ENCODE results near the gene CCR5AS.

The CCR5AS gene

GRCh38 chr3:46383951-46384330, 22.9 kb downstream of the CCR5AS start:
- ChIA-PET POLR2A (ENCODE audit: partially characterized antibody) (no interaction called here), CTCF (ENCODE audit: partially characterized antibody) (interaction anchor here (0.6 to 1.8 kb wide), 6 partner anchors 9 to 517 kb away, joined by 3 to 4 read pairs (median 3); no protein-coding TSS in a partner anchor)
- no peak overlapping the region for H2BK120ac ChIP-seq (replicated peaks; ENCODE audit: low read depth, low read length)
- H2BK5ac ChIP-seq (ENCODE audit: low read depth, low read length): no peak overlapping the region
- FAIRE-seq (no peak), DNase-seq (ENCODE audit: low read depth in 1 of 2, low spot score in 2 of 2) (no peak)
- H2AK5ac ChIP-seq (ENCODE audit: low read depth, low read length): no peak overlapping the region
- H3K14ac ChIP-seq (ENCODE audit: insufficient read length): no peak overlapping the region
- H2BK12ac ChIP-seq (ENCODE audit: low read depth, low read length): no peak overlapping the region
- H3K9me3 ChIP-seq (ENCODE audit: insufficient read depth in 2 of 2, low read depth in 1 of 2, low read length in 1 of 2): no peaks in the 10 kb centered on the region
- H2AFZ ChIP-seq (ENCODE audit: low read length): peak overlapping the region; percentile 75; the same call in 1 of the 2 replicates
- no peak overlapping the region for H3K9ac ChIP-seq (replicated peaks in 1 of 4; ENCODE audit: extremely low read depth in 1 of 4, low read depth in 3 of 4, low read length in 3 of 4)
- H4K20me1 ChIP-seq (replicated peaks in 1 of 2; ENCODE audit: control insufficient read depth in 1 of 2, insufficient read depth in 2 of 2, low read length in 2 of 2): no peaks in the 10 kb centered on the region
- TF ChIP-seq GTF2F1 (IDR thresholded peaks at IDR 0.05; ENCODE audit: borderline replicate concordance, low read depth, low read length) (no peak), CEBPB (IDR thresholded peaks at IDR 0.05; ENCODE audit: low read depth, low read length) (no peak), SP4 (IDR thresholded peaks at IDR 0.05; ENCODE audit: low read length) (no peak), POU5F1 (IDR thresholded peaks at IDR 0.05; ENCODE audit: low read depth, low read length) (no peak), JUN (IDR thresholded peaks at IDR 0.05; ENCODE audit: low read depth, low read length) (no peak), SAP30 (IDR thresholded peaks at IDR 0.05; ENCODE audit: insufficient read depth, insufficient replicate concordance, low read length) (no peak), RAD21 (IDR thresholded peaks at IDR 0.05 in 1 of 2, conservative IDR thresholded peaks at IDR 0.05 in 1 of 2; ENCODE audit: low read depth in 2 of 2, low read length in 2 of 2) (no peak)
- TF ChIP-seq, protein P1, sequence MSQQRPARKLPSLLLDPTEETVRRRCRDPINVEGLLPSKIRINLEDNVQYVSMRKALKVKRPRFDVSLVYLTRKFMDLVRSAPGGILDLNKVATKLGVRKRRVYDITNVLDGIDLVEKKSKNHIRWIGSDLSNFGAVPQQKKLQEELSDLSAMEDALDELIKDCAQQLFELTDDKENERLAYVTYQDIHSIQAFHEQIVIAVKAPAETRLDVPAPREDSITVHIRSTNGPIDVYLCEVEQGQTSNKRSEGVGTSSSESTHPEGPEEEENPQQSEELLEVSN (IDR thresholded peaks at IDR 0.05): no peak
- H3K56ac ChIP-seq (replicated peaks; ENCODE audit: insufficient read length, low read depth, low read length): no peak overlapping the region
- H4K91ac ChIP-seq (replicated peaks; ENCODE audit: insufficient read length, low read length): no peak overlapping the region
- no peaks in the 10 kb centered on the region for H3K27me3 ChIP-seq (replicated peaks in 1 of 4; ENCODE audit: control insufficient read depth in 3 of 4, extremely low read depth in 1 of 4, insufficient read depth in 3 of 4, low read length in 3 of 4)
- no peak overlapping the region for H3K18ac ChIP-seq (ENCODE audit: extremely low read depth, low read length)
- peaks cover 0 to 14% (median 6%) of the 10 kb centered on the region in 4 experiments; a peak in 5 of 7 replicates for H3K4me1 ChIP-seq (replicated peaks in 1 of 4; ENCODE audit: control insufficient read depth in 3 of 4, insufficient read depth in 4 of 4, low read length in 3 of 4)
- no peak overlapping the region for H4K8ac ChIP-seq (ENCODE audit: extremely low read depth, insufficient read depth, low read length)
- H3K4ac ChIP-seq (replicated peaks; ENCODE audit: insufficient read length, low read depth, low read length): no peak overlapping the region
- no peak overlapping the region for H3K4me3 ChIP-seq (ENCODE audit: extremely low read depth in 1 of 4, insufficient read depth in 2 of 4, low read depth in 3 of 4, low read length in 4 of 4)
- no peaks in the 10 kb centered on the region for H3K79me2 ChIP-seq (ENCODE audit: control insufficient read depth in 1 of 2, insufficient read depth in 2 of 2, low read length in 2 of 2)
- H3K4me2 ChIP-seq (ENCODE audit: insufficient read depth in 1 of 2, low read depth in 2 of 2, low read length in 2 of 2): no peak overlapping the region
- WGBS, 2 experiments (ENCODE audit: extremely low coverage in 1 of 2, insufficient coverage in 1 of 2, insufficient read length in 1 of 2, insufficient replicate concordance in 2 of 2, low coverage in 1 of 2, low lambda C conversion rate in 2 of 2, missing lambda C conversion rate in 1 of 2): 92% methylated on average over 5 of the region's 5 CpGs; no CpG with 5 or more reads in 1 of the 2 experiments
- no peak overlapping the region for H2BK20ac ChIP-seq (ENCODE audit: low read length)
- no peak overlapping the region for H4K5ac ChIP-seq (ENCODE audit: insufficient read length, low read depth, low read length)
- no peaks in the 10 kb centered on the region for H3K23me2 ChIP-seq (ENCODE audit: low read depth, low read length)
- no peak overlapping the region for H3K23ac ChIP-seq (ENCODE audit: insufficient read length)
- H3K79me1 ChIP-seq (ENCODE audit: low read depth, low read length): no peaks in the 10 kb centered on the region
- H3K36me3 ChIP-seq (ENCODE audit: control insufficient read depth in 2 of 4, insufficient read depth in 4 of 4, low read length in 3 of 4): no peaks in the 10 kb centered on the region
- no peak overlapping the region for H3K27ac ChIP-seq (ENCODE audit: low read depth, low read length)
- H2BK15ac ChIP-seq (ENCODE audit: low read length): no peak overlapping the region
